ENCODE measurements around the gene NR4A1.

- TF ChIP-seq CTCF (IDR thresholded peaks at IDR 0.05) (no peak), POLR2A (IDR thresholded peaks at IDR 0.05) (peak; percentile 87)
These were observed 44.5 kb upstream of the NR4A1 start, which contains the start of gene TAMALIN for GRCh38 chr12:52006726-52007157.
